ENCODE measurements around the gene CHI3L1.

The CHI3L1 gene

DNA sequence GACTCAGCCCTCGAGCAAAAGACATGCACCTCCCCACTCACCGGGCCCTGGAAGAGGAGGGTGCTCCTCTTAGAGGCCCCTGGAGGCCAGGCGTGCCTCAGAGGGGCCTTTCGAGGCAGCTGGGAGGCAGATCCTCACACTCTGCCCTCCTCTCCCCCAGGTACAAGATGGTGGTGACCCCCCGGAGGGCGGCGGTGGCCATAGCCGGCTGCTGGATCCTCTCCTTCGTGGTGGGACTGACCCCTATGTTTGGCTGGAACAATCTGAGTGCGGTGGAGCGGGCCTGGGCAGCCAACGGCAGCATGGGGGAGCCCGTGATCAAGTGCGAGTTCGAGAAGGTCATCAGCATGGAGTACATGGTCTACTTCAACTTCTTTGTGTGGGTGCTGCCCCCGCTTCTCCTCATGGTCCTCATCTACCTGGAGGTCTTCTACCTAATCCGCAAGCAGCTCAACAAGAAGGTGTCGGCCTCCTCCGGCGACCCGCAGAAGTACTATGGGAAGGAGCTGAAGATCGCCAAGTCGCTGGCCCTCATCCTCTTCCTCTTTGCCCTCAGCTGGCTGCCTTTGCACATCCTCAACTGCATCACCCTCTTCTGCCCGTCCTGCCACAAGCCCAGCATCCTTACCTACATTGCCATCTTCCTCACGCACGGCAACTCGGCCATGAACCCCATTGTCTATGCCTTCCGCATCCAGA lies 21.3 kb downstream of the CHI3L1 start:
- TF ChIP-seq, protein P1, sequence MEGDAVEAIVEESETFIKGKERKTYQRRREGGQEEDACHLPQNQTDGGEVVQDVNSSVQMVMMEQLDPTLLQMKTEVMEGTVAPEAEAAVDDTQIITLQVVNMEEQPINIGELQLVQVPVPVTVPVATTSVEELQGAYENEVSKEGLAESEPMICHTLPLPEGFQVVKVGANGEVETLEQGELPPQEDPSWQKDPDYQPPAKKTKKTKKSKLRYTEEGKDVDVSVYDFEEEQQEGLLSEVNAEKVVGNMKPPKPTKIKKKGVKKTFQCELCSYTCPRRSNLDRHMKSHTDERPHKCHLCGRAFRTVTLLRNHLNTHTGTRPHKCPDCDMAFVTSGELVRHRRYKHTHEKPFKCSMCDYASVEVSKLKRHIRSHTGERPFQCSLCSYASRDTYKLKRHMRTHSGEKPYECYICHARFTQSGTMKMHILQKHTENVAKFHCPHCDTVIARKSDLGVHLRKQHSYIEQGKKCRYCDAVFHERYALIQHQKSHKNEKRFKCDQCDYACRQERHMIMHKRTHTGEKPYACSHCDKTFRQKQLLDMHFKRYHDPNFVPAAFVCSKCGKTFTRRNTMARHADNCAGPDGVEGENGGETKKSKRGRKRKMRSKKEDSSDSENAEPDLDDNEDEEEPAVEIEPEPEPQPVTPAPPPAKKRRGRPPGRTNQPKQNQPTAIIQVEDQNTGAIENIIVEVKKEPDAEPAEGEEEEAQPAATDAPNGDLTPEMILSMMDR (IDR thresholded peaks at IDR 0.05), result no peak

- TF ChIP-seq, protein P1 (IDR thresholded peaks at IDR 0.05), result no peak
These were observed 22.4 kb downstream of the CHI3L1 start for GRCh38 chr1:203163891-203164635.

- TF ChIP-seq, protein P1 (IDR thresholded peaks at IDR 0.05), result no peak
These were observed 24.1 kb downstream of the CHI3L1 start for GRCh38 chr1:203162403-203162802.

DNA sequence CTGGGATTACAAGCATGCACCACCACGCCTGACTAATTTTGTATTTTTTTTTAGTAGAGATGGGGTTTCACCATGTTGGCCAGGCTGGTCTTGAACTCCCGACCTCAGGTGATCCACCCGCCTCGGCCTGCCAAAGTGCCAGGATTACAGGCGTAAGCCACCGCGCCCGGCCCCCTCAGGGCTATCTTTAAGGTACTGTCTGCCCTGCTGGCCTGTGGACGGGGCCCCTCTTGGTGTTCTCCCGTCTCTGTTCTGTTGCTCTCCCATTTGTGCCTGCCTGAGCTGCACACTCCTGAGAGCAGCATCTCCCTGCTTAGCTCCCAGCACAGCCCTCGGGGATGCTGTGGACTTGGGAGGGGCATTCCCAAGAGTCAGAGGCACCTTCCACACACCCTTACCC lies 24.8 kb downstream of the CHI3L1 start:
- TF ChIP-seq, protein P1 (IDR thresholded peaks at IDR 0.05), result no peak

DNA sequence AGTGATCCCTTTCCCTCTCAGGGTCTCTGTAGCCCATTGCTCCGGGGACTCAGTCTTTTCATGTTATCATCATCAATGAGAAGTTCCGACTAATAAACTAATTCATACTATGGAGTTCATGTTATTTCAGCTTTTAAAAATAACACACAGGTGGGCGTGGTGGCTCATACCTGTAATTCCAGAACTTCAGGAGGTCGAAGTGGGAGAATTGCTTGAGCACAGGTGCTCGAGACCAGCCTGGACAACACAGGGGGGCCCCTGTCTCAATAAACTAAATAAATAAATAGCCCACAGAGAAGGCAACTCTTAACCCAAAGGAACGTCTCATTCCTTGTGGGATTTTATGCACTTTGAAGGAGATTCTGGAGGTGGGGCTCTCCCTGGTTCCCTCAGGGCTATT lies 25.3 kb downstream of the CHI3L1 start:
- TF ChIP-seq, protein P1 (IDR thresholded peaks at IDR 0.05), result no peak

- TF ChIP-seq, protein P1 (IDR thresholded peaks at IDR 0.05), result no peak
These were observed 26.7 kb downstream of the CHI3L1 start for GRCh38 chr1:203159844-203160243.

DNA sequence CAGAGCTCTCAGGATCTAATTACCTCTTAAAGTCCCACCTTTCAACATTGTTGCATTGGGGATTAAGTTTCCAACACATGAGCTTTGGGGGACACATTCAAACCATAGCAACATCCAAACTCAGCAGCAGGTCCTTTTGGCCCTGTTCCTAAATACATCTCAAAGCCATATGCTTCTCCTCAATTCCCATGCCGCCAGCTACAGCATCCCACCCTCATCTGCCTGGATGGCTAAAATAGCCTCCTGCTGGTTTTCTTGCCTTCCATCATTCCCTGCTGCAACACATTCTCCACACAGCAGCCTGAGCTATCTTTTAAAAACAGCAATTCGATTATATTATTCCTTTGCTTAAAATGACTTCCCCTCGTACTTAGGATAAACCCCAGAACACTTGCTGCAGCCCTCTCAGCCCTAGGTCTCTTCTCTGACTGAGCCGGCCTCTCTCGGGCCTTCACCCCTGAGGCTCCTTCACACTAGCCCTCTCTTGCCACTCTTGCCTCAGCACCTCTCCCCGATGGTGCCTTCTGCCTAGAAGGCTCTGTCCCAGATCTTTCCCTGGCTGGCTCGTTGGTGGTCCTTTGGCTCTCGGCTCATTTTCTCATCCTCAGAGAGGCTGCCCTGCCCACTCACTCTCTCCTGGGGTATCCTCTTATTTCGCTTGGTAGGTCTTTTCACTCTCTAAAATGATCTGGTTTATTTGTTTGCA lies 27.4 kb downstream of the CHI3L1 start:
- TF ChIP-seq, protein P1 (IDR thresholded peaks at IDR 0.05), result no peak

Data from LNCAP (cell line).